Neural cell (in vitro differentiated cells): Measurements from ENCODE around the gene EFCAB6. TPM values are rescaled to one million over a fixed set of nuclear protein-coding genes. Genes with fewer than 3 reads are reported as not detected.

Experiments
- H2AFZ ChIP-seq: fragments of 200-600, 300-800 bp; sonication (generic), shearing (Covaris generic); 2 replicates; pipeline ENCODE4 v1.6.0; 2014; ENCODE audit warnings: low read depth, mild to moderate bottlenecking, antibody characterized with exemption, low read length, moderate library complexity
- H3F3A ChIP-seq: fragments of 200-600 bp; shearing (Covaris generic); 2 replicates; pipeline ENCODE4 v1.6.1; 2016; ENCODE audit warnings: mild to moderate bottlenecking, moderate library complexity, mixed read lengths, antibody characterized with exemption, low read length; ENCODE audit not compliant: insufficient read depth, poor library complexity, severe bottlenecking
- H3K27ac ChIP-seq: fragments of 200-600, 300-800 bp; sonication (generic), shearing (Covaris generic); 2 replicates; pipeline ENCODE4 v1.5.1; 2014; ENCODE audit warnings: mild to moderate bottlenecking, low read length, moderate library complexity
- H3K27me3 ChIP-seq: fragments of 300-800, 200-600 bp; sonication (generic), shearing (Covaris generic); 2 replicates; pipeline ENCODE4 v1.6.0; 2014; ENCODE audit warnings: mild to moderate bottlenecking, low read depth, low read length, moderate library complexity; ENCODE audit not compliant: insufficient read depth
- H3K36me3 ChIP-seq: fragments of 300-800, 200-600 bp; sonication (generic), shearing (Covaris generic); 2 replicates; pipeline ENCODE4 v1.5.1; 2014; ENCODE audit warnings: mild to moderate bottlenecking, antibody characterized with exemption, low read length, moderate library complexity; ENCODE audit not compliant: insufficient read depth
- H3K4me2 ChIP-seq: fragments of 300-800, 200-600 bp; sonication (generic), shearing (Covaris generic); 2 replicates; pipeline ENCODE4 v1.6.0; 2014; ENCODE audit warnings: mild to moderate bottlenecking, low read length
- H3K4me3 ChIP-seq: fragments of 300-800, 200-600 bp; sonication (generic), shearing (Covaris generic); 2 replicates; pipeline ENCODE4 v1.5.1; 2014; ENCODE audit warnings: mild to moderate bottlenecking, low read length, moderate library complexity
- H3K79me2 ChIP-seq: fragments of 200-600 bp; shearing (Covaris generic); replicated peaks from 2 replicates; pipeline ENCODE4 v1.6.0; 2014; ENCODE audit warnings: mild to moderate bottlenecking, low read length, moderate library complexity; ENCODE audit not compliant: insufficient read depth
- H3K9ac ChIP-seq: fragments of 300-800, 200-600 bp; sonication (generic), shearing (Covaris generic); 2 replicates; pipeline ENCODE4 v1.6.1; 2016; ENCODE audit warnings: mild to moderate bottlenecking, low read length, mixed read lengths
- H3K9me2 ChIP-seq: fragments of 200-600 bp; shearing (Covaris generic); 2 replicates; pipeline ENCODE4 v1.6.1; 2016; ENCODE audit warnings: mild to moderate bottlenecking, low read length, mixed read lengths; ENCODE audit not compliant: insufficient read depth
- H3K9me3 ChIP-seq: fragments of 200-600, 300-800 bp; sonication (generic), shearing (Covaris generic); 2 replicates; pipeline ENCODE4 v1.6.1; 2016; ENCODE audit warnings: mild to moderate bottlenecking, mixed run types, low read length, moderate library complexity, mixed read lengths
- H4K20me1 ChIP-seq: fragments of 200-600 bp; shearing (Covaris generic); 2 replicates; pipeline ENCODE4 v1.6.1; 2016; ENCODE audit warnings: mild to moderate bottlenecking, mixed run types; ENCODE audit not compliant: insufficient read depth
- CTCF ChIP-seq: fragments of 450-650 bp; IDR thresholded peaks from 2 replicates; pipeline ENCODE4 v1.5.1; 2014; ENCODE audit warnings: antibody characterized with exemption, mild to moderate bottlenecking, moderate library complexity; ENCODE audit not compliant: poor library complexity, severe bottlenecking
- EP300 ChIP-seq: fragments of 450-650 bp; conservative IDR thresholded peaks from 2 replicates; pipeline ENCODE4 v1.6.1; 2014; ENCODE audit warnings: antibody characterized with exemption, mild to moderate bottlenecking, moderate library complexity; ENCODE audit not compliant: poor library complexity, severe bottlenecking
- EZH2 ChIP-seq: fragments of 200-600, 300-800 bp; shearing (Covaris generic), sonication (generic); IDR thresholded peaks from 2 replicates; pipeline ENCODE4 v1.6.1; 2014; ENCODE audit warnings: antibody characterized with exemption, low read length, borderline replicate concordance, mild to moderate bottlenecking; ENCODE audit not compliant: insufficient read depth, poor library complexity, severe bottlenecking
- MXI1 ChIP-seq: fragments of 450-650 bp; conservative IDR thresholded peaks from 2 replicates; pipeline ENCODE4 v1.6.1; 2014; ENCODE audit warnings: antibody characterized with exemption, mild to moderate bottlenecking; ENCODE audit not compliant: poor library complexity, severe bottlenecking
- POLR2AphosphoS5 ChIP-seq: IDR thresholded peaks from 2 replicates; pipeline ENCODE4 v1.6.1; 2012
- RAD21 ChIP-seq: fragments of 450-650 bp; conservative IDR thresholded peaks from 2 replicates; pipeline ENCODE4 v1.6.1; 2014; ENCODE audit warnings: antibody characterized with exemption, mild to moderate bottlenecking, moderate library complexity
- SMC3 ChIP-seq: fragments of 450-650 bp; conservative IDR thresholded peaks from 2 replicates; pipeline ENCODE4 v1.6.1; 2014; ENCODE audit warnings: antibody characterized with exemption, mild to moderate bottlenecking, moderate library complexity; ENCODE audit not compliant: poor library complexity
- TAF1 ChIP-seq: IDR thresholded peaks from 2 replicates; pipeline ENCODE4 v1.6.1; 2012; ENCODE audit warnings: low read depth
- polyA plus RNA-seq: library from polyadenylated mRNA; depleted of rRNA; stranded (reverse); fragments of >200 nt; gene quantifications from 2 replicates; pipeline ENCODE4 v1.2.3, GENCODE V29; 2014
- TF ChIP-seq, protein P1 (sequence below): IDR thresholded peaks from 2 replicates; pipeline ENCODE4 v1.6.1; 2012; ENCODE audit warnings: borderline replicate concordance

The EFCAB6 gene
- polyA plus RNA-seq, 1 donor from 2014 or later = 1.4 TPM

GRCh38 chr22:43698403-43698802 is 113.7 kb downstream of the EFCAB6 start:
- Histone ChIP-seq H3K9me3 (peaks cover 3% of the 10 kb centered on the region), H3K9me2 (no peaks in the 10 kb centered on the region), H4K20me1 (no peaks in the 10 kb centered on the region), H3K27me3 (no peaks in the 10 kb centered on the region), H3F3A (no peaks in the 10 kb centered on the region), H3K27ac (no peak overlapping the region), H3K4me2 (no peak overlapping the region), H3K4me3 (no peak overlapping the region), H3K9ac (no peak overlapping the region), H2AFZ (no peak overlapping the region), H3K79me2 (no peaks in the 10 kb centered on the region), H3K36me3 (no peaks in the 10 kb centered on the region)
- TF ChIP-seq CTCF = no peak
- TF ChIP-seq, protein P1, sequence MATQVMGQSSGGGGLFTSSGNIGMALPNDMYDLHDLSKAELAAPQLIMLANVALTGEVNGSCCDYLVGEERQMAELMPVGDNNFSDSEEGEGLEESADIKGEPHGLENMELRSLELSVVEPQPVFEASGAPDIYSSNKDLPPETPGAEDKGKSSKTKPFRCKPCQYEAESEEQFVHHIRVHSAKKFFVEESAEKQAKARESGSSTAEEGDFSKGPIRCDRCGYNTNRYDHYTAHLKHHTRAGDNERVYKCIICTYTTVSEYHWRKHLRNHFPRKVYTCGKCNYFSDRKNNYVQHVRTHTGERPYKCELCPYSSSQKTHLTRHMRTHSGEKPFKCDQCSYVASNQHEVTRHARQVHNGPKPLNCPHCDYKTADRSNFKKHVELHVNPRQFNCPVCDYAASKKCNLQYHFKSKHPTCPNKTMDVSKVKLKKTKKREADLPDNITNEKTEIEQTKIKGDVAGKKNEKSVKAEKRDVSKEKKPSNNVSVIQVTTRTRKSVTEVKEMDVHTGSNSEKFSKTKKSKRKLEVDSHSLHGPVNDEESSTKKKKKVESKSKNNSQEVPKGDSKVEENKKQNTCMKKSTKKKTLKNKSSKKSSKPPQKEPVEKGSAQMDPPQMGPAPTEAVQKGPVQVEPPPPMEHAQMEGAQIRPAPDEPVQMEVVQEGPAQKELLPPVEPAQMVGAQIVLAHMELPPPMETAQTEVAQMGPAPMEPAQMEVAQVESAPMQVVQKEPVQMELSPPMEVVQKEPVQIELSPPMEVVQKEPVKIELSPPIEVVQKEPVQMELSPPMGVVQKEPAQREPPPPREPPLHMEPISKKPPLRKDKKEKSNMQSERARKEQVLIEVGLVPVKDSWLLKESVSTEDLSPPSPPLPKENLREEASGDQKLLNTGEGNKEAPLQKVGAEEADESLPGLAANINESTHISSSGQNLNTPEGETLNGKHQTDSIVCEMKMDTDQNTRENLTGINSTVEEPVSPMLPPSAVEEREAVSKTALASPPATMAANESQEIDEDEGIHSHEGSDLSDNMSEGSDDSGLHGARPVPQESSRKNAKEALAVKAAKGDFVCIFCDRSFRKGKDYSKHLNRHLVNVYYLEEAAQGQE = no peak
- TF ChIP-seq RAD21 = no peak
- no peak for TF ChIP-seq POLR2AphosphoS5
- no peak for TF ChIP-seq EZH2
- no peak for TF ChIP-seq EP300
- no peak for TF ChIP-seq MXI1

DNA sequence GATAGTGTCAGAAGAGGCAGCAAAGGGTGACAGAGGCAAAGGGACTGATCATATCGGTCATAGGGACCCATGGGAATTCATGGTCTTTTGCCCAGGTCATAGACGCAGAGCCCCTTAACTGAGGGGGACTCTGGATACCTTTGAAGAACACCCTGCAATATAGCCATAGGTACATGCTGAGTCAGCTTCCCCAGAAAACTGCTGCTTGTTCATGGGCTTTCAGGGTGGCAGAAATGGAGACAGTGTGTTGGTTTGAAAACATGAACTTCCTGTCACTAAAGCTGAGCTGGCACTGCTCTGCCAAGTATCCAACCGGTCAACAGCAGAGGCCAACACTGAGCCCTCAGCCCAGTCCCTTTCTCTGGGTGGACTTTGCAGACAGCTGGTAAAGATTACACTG is 114.2 kb downstream of the EFCAB6 start:
- H3K9me2 ChIP-seq = no peaks in the 10 kb centered on the region
- TF ChIP-seq TAF1 (no peak), SMC3 (no peak), MXI1 (no peak), POLR2AphosphoS5 (no peak), EP300 (no peak)
- TF ChIP-seq, protein P1 = no peak
- no peaks in the 10 kb centered on the region for H3K36me3 ChIP-seq
- H3K4me3 ChIP-seq = no peak overlapping the region
- H3K79me2 ChIP-seq = no peaks in the 10 kb centered on the region
- no peak overlapping the region for H2AFZ ChIP-seq
- H4K20me1 ChIP-seq = no peaks in the 10 kb centered on the region
- H3K9ac ChIP-seq = no peak overlapping the region
- H3K27ac ChIP-seq = no peak overlapping the region
- no peaks in the 10 kb centered on the region for H3F3A ChIP-seq
- H3K27me3 ChIP-seq = no peaks in the 10 kb centered on the region
- no peak overlapping the region for H3K4me2 ChIP-seq
- H3K9me3 ChIP-seq = peaks cover 3% of the 10 kb centered on the region
